Lower lobe of right lung (tissue), 2 donors: Measurements from ENCODE around the gene MUSTN1. TPM values are rescaled to one million over a fixed set of nuclear protein-coding genes. Genes with fewer than 3 reads are reported as not detected.
A peak's percentile ranks its signal among the peaks of the same experiment; 100 is the strongest.

ENCODE experiments used
- ATAC-seq, 2 donors: fragments of 200-7000 bp; cut with Tn5 transposase; one replicate each; pipeline ENCODE4 v1.9.1; 2020 to 2022; ENCODE audit warnings: mild to moderate bottlenecking in 2 of 2, moderate library complexity in 2 of 2
- DNase-seq: peaks from one replicate; pipeline ENCODE4 v3.0.0-alpha.2; 2020
- H3K27ac ChIP-seq: fragments of 200-600 bp; one replicate; pipeline ENCODE4 v1.8.0; 2022
- H3K27me3 ChIP-seq: fragments of 200-600 bp; one replicate; pipeline ENCODE4 v1.8.0; 2022; ENCODE audit warnings: low read depth
- H3K36me3 ChIP-seq: fragments of 200-600 bp; one replicate; pipeline ENCODE4 v1.8.0; 2022; ENCODE audit warnings: mild to moderate bottlenecking
- H3K4me1 ChIP-seq: fragments of 200-600 bp; one replicate; pipeline ENCODE4 v1.8.0; 2022
- H3K4me3 ChIP-seq: fragments of 200-600 bp; one replicate; pipeline ENCODE4 v1.8.0; 2022; ENCODE audit warnings: mild to moderate bottlenecking
- H3K9me3 ChIP-seq: fragments of 200-600 bp; one replicate; pipeline ENCODE4 v1.8.0; 2022
- intact Hi-C: fragments of 100-400 bp; cut with DNase I; formaldehyde crosslinking; loops from one replicate; pipeline ENCODE4 v1.11.0; 2022
- long read RNA-seq: library from polyadenylated mRNA; unstranded; transcript quantifications from one replicate; pipeline ENCODE4 v2.0.0, GENCODE V29; 2021
- total RNA-seq: library from RNA; stranded (reverse); fragmentation: NEBNext Ultra II Directional; extraction: Animal tissue kit (Norgen Biotek cat#: 25700); gene quantifications from one replicate; pipeline ENCODE4 v1.2.1, GENCODE V29; 2021
- TF ChIP-seq, protein P1 (sequence below): fragments of 200-600 bp; IDR thresholded peaks from one replicate; pipeline ENCODE4 v1.8.0; 2022; ENCODE audit warnings: antibody characterized with exemption, mild to moderate bottlenecking
- donor health status: DM: no; HTN: yes; CAD: no; lungs with severe emphysema.

The MUSTN1 gene
- 7.3 TPM for total RNA-seq
- long read RNA-seq, partial matches to known transcripts = 0 of 4 reads
- long read RNA-seq, other reads (novel, unspliced or antisense) = 1 of 4 reads

GRCh38 chr3:52834871-52835501 is at the start of gene MUSTN1:
MUSTN1 (minus strand) TSS chr3:52835019; CDS start chr3:52834948, 71 bp downstream.
- Histone ChIP-seq H3K4me1 (no peaks in the 10 kb centered on the region), H3K36me3 (peaks cover 39% of the 10 kb centered on the region), H3K4me3 (peak within 1 kb of the TSS; percentile 28), H3K27me3 (no peaks in the 10 kb centered on the region), H3K9me3 (no peaks in the 10 kb centered on the region), H3K27ac (peak within 1 kb of the TSS; percentile 18)
- intact Hi-C loops = no loop called here
- TF ChIP-seq, protein P1, sequence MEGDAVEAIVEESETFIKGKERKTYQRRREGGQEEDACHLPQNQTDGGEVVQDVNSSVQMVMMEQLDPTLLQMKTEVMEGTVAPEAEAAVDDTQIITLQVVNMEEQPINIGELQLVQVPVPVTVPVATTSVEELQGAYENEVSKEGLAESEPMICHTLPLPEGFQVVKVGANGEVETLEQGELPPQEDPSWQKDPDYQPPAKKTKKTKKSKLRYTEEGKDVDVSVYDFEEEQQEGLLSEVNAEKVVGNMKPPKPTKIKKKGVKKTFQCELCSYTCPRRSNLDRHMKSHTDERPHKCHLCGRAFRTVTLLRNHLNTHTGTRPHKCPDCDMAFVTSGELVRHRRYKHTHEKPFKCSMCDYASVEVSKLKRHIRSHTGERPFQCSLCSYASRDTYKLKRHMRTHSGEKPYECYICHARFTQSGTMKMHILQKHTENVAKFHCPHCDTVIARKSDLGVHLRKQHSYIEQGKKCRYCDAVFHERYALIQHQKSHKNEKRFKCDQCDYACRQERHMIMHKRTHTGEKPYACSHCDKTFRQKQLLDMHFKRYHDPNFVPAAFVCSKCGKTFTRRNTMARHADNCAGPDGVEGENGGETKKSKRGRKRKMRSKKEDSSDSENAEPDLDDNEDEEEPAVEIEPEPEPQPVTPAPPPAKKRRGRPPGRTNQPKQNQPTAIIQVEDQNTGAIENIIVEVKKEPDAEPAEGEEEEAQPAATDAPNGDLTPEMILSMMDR = no peak
- ATAC-seq (peak in 1 of 2 donors; percentile 10), DNase-seq (no peak)

DNA sequence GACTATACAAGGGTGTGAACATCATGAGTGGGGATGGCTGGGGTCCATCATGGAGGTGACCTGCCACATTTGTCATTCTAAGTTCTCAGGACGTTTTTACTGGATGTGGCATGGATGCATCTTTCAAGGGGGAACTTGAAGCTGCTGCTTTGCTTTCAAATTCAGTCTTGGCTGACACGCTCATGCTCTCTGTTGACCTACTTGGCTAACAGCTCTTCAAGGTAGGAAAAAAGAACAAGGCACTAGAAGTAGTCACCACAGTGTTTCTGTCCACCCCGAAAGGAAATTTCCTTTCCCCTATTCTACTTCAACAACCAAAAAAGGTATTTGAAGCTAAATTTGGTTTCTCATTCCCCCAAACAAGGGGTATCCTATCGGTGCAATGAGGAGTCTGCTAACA is 47.6 kb upstream of the MUSTN1 start:
- Histone ChIP-seq H3K27me3 (no peaks in the 10 kb centered on the region), H3K27ac (no peak overlapping the region), H3K4me1 (peaks cover 13% of the 10 kb centered on the region), H3K9me3 (no peaks in the 10 kb centered on the region), H3K36me3 (peaks cover 14% of the 10 kb centered on the region), H3K4me3 (no peak overlapping the region)
- DNase-seq (no peak), ATAC-seq (peak in 1 of 2 donors; percentile 53)
- TF ChIP-seq, protein P1 = no peak
- intact Hi-C loops = no loop called here

- no peak overlapping the region for H3K27ac ChIP-seq
- H3K4me1 ChIP-seq = peaks cover 8% of the 10 kb centered on the region
- DNase-seq (no peak), ATAC-seq (peak; percentile 32 to 44)
- no peaks in the 10 kb centered on the region for H3K27me3 ChIP-seq
- TF ChIP-seq, protein P1 = no peak
- intact Hi-C loops = no loop called here
- H3K4me3 ChIP-seq = no peak overlapping the region
- peaks cover 14% of the 10 kb centered on the region for H3K36me3 ChIP-seq
- H3K9me3 ChIP-seq = no peaks in the 10 kb centered on the region
Observed at GRCh38 chr3:52881871-52882270, 47.1 kb upstream of the MUSTN1 start.

GRCh38 chr3:52880474-52880873 is 45.7 kb upstream of the MUSTN1 start:
- TF ChIP-seq, protein P1 = no peak
- H3K4me1 ChIP-seq = peaks cover 9% of the 10 kb centered on the region
- H3K4me3 ChIP-seq = no peak overlapping the region
- intact Hi-C loops = no loop called here
- ATAC-seq (no peak), DNase-seq (no peak)
- H3K27me3 ChIP-seq = no peaks in the 10 kb centered on the region
- H3K36me3 ChIP-seq = peaks cover 5% of the 10 kb centered on the region
- no peak overlapping the region for H3K27ac ChIP-seq
- H3K9me3 ChIP-seq = no peaks in the 10 kb centered on the region

GRCh38 chr3:52880047-52880446 is 45.2 kb upstream of the MUSTN1 start:
- no peaks in the 10 kb centered on the region for H3K9me3 ChIP-seq
- H3K27me3 ChIP-seq = no peaks in the 10 kb centered on the region
- intact Hi-C loops = no loop called here
- no peak overlapping the region for H3K27ac ChIP-seq
- ATAC-seq = no peak
- H3K4me3 ChIP-seq = no peak overlapping the region
- DNase-seq = no peak
- peaks cover under 1% of the 10 kb centered on the region for H3K36me3 ChIP-seq
- TF ChIP-seq, protein P1 = no peak
- peaks cover 12% of the 10 kb centered on the region for H3K4me1 ChIP-seq
